Measurements from ENCODE around the gene NDUFS4. TPM values are rescaled to one million over a fixed set of nuclear protein-coding genes. Genes with fewer than 3 reads are reported as not detected.
"Not testable (repeated sequence)": the region's sequence is repeated elsewhere in the genome, so short reads cannot be mapped to it uniquely, and the experiment has no call there.

Gene NDUFS4
- 100 to 1,000 TPM in 1 of 3 donors, 10 to 100 TPM in 2; 93.7 to 104 (median 94.1) TPM for total RNA-seq

- peak; percentile 74 to 80 for DNase-seq (ENCODE audit: low spot score in 2 of 2)
- peak; percentile 81 to 93 (median 88) for TF ChIP-seq POLR2AphosphoS5 (IDR thresholded peaks at IDR 0.05)
- TF ChIP-seq POLR2A (IDR thresholded peaks at IDR 0.05) = peak; percentile 41
- TF ChIP-seq, protein P1, sequence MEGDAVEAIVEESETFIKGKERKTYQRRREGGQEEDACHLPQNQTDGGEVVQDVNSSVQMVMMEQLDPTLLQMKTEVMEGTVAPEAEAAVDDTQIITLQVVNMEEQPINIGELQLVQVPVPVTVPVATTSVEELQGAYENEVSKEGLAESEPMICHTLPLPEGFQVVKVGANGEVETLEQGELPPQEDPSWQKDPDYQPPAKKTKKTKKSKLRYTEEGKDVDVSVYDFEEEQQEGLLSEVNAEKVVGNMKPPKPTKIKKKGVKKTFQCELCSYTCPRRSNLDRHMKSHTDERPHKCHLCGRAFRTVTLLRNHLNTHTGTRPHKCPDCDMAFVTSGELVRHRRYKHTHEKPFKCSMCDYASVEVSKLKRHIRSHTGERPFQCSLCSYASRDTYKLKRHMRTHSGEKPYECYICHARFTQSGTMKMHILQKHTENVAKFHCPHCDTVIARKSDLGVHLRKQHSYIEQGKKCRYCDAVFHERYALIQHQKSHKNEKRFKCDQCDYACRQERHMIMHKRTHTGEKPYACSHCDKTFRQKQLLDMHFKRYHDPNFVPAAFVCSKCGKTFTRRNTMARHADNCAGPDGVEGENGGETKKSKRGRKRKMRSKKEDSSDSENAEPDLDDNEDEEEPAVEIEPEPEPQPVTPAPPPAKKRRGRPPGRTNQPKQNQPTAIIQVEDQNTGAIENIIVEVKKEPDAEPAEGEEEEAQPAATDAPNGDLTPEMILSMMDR (IDR thresholded peaks at IDR 0.05) = no peak
- Histone ChIP-seq H3K27me3 (no peaks in the 10 kb centered on the region), H3K27ac (peak within 1 kb of the TSS; percentile 77 to 88), H3K4me3 (peak within 1 kb of the TSS; percentile 72 to 80 (median 75)), H3K9me3 (no peaks in the 10 kb centered on the region), H3K4me1 (no peaks in the 10 kb centered on the region), H3K36me3 (no peaks in the 10 kb centered on the region)
- intact Hi-C loops (cut with DNase I; ENCODE audit: low total_unique reads) = no loop called here
These were observed at the start of gene NDUFS4 for GRCh38 chr5:53560506-53561191. TSS of gene NDUFS4 (plus strand) at chr5:53560639. CDS start at chr5:53560663, 24 bp downstream.

DNA sequence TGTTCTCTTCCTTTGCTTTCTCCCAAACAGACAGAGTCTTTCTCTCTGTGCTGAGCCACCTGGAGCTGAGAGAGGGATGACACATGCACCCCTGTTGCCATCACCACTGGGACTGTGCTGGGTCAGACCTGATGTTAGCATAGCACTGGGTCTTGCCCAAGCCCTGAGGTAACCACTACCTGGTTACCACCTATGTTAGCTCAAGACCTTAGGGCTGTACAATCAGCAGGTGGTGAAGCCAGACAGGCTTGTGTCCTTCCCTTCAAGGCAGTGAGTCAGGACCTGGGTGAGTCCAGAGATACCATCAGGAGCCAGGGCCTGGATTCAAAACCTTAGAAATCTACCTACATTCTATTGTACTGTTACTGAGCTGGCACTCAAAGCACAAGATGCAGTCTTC lies 47.9 kb upstream of the NDUFS4 start:
- Histone ChIP-seq H3K27ac (no peak overlapping the region), H3K4me1 (no peaks in the 10 kb centered on the region), H3K9me3 (peaks cover 17 to 22% of the 10 kb centered on the region in 2 donors), H3K36me3 (no peaks in the 10 kb centered on the region), H3K4me3 (no peak overlapping the region), H3K27me3 (no peaks in the 10 kb centered on the region)
- TF ChIP-seq POLR2A (IDR thresholded peaks at IDR 0.05) (no peak), POLR2AphosphoS5 (IDR thresholded peaks at IDR 0.05) (no peak)
- TF ChIP-seq, protein P1 (IDR thresholded peaks at IDR 0.05) = no peak
- intact Hi-C loops (cut with DNase I; ENCODE audit: low total_unique reads) = no loop called here
- no peak for DNase-seq (ENCODE audit: low spot score in 2 of 2)

DNA sequence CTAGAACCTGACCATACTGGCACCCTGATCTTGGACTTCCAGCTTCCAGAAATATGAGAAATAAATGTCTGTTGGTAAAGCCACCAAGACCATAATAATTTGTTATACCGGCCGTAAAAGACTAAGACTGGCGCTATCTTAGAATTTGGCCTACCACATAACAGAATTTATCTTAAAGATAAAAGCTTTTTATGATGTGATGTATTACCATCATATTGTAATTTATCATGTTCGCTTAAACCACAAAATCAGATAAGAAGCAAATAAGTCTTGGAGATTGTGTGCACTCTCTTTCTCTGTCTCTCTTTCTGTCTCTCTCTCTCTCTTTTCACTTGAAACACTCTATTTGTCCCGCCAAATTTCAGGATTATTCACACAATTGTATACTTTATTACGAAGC lies 44.5 kb upstream of the NDUFS4 start:
- no peaks in the 10 kb centered on the region for H3K4me1 ChIP-seq
- H3K9me3 ChIP-seq = peaks cover 5 to 6% of the 10 kb centered on the region in 2 donors
- intact Hi-C loops (cut with DNase I; ENCODE audit: low total_unique reads) = no loop called here
- TF ChIP-seq, protein P1 (IDR thresholded peaks at IDR 0.05) = no peak
- no peak for TF ChIP-seq POLR2AphosphoS5 (IDR thresholded peaks at IDR 0.05)
- no peak for TF ChIP-seq POLR2A (IDR thresholded peaks at IDR 0.05)
- no peak overlapping the region for H3K27ac ChIP-seq
- DNase-seq (ENCODE audit: low spot score in 2 of 2) = no peak
- H3K36me3 ChIP-seq = no peaks in the 10 kb centered on the region
- H3K27me3 ChIP-seq = no peaks in the 10 kb centered on the region
- no peak overlapping the region for H3K4me3 ChIP-seq

- Histone ChIP-seq H3K36me3 (no peaks in the 10 kb centered on the region), H3K27ac (no peak overlapping the region), H3K9me3 (peaks cover 0 to 22% of the 10 kb centered on the region in 2 donors), H3K27me3 (no peaks in the 10 kb centered on the region), H3K4me1 (no peaks in the 10 kb centered on the region), H3K4me3 (no peak overlapping the region)
- no peak for DNase-seq (ENCODE audit: low spot score in 2 of 2)
- TF ChIP-seq POLR2AphosphoS5 (IDR thresholded peaks at IDR 0.05) (no peak), POLR2A (IDR thresholded peaks at IDR 0.05) (no peak)
- TF ChIP-seq, protein P1 (IDR thresholded peaks at IDR 0.05) = no peak
- intact Hi-C loops (cut with DNase I; ENCODE audit: low total_unique reads) = no loop called here
These were observed 39.6 kb upstream of the NDUFS4 start for GRCh38 chr5:53520813-53521212.

DNA sequence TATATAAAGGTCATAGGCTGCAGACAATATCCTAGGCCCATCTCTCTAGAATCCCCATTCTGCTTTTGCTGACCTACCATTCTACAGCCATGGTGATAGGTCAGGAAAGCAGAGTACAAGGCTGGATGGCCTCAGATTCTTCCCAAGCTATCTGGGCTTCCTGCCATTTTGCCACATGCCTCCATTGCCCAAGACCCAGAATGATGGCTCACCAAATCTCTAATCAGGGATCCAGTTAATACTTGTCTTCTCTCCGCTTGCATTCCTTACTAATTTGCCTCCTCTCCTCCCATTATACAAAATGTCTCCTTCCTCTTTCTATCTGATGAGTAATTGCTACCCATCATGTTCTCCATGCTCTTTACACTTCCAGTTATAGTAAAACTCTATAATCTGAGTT lies 22.7 kb upstream of the NDUFS4 start:
- Histone ChIP-seq H3K9me3 (no peaks in the 10 kb centered on the region), H3K27me3 (no peaks in the 10 kb centered on the region), H3K36me3 (no peaks in the 10 kb centered on the region), H3K4me3 (no peak overlapping the region), H3K4me1 (no peaks in the 10 kb centered on the region), H3K27ac (no peak overlapping the region)
- TF ChIP-seq POLR2A (IDR thresholded peaks at IDR 0.05) = no peak
- TF ChIP-seq, protein P1 (IDR thresholded peaks at IDR 0.05) = no peak
- no peak for TF ChIP-seq POLR2AphosphoS5 (IDR thresholded peaks at IDR 0.05)
- intact Hi-C loops (cut with DNase I; ENCODE audit: low total_unique reads) = no loop called here
- DNase-seq (ENCODE audit: low spot score in 2 of 2) = no peak

DNA sequence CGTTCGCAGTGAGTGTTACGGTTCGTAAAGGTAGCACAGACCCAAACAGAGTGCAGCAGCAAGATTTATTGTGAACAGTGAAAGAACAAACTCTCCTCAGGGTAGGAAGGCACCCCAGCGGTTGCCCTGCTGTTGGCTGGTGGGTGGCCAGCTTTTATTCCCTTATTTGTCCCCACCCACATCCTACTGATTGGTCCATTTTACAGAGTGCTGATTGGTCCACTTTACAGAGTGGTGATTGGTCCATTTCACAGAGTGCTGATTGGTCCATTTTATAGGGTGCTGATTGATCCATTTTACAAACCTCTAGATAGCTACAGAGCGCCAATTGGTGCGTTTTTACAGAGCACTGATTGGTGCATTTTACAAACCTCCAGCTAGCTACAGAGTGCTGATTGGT lies 19.7 kb upstream of the NDUFS4 start:
- intact Hi-C loops (cut with DNase I; ENCODE audit: low total_unique reads); H3K4me3 ChIP-seq; H3K27ac ChIP-seq; H3K9me3 ChIP-seq; H3K27me3 ChIP-seq; DNase-seq (ENCODE audit: low spot score in 2 of 2); H3K4me1 ChIP-seq; H3K36me3 ChIP-seq: not testable (repeated sequence)
